T-cell (primary cell): ENCODE measurements around the gene TAL1. TPM values are rescaled to one million over a fixed set of nuclear protein-coding genes. Genes with fewer than 3 reads are reported as not detected.
"Not testable (repeated sequence)": the region's sequence is repeated elsewhere in the genome, so short reads cannot be mapped to it uniquely, and the experiment has no call there.

Experiments
- ATAC-seq, 4 experiments: fragments of 200-7000 bp in 3 of 4; fragments of 150-1000 bp in 1 of 4; cut with Tn5 transposase; replicated peaks in 1 of 4; 1 replicate in 3 of 4; 2 replicates in 1 of 4; pipeline ENCODE4 v1.10.0; 2021; ENCODE audit warnings: moderate library complexity in 3 of 4, mild to moderate bottlenecking in 2 of 4, moderate number of reproducible peaks in 1 of 4
- CTCF ChIA-PET, 2 donors: fragments of 300-600 bp; sonication (Branson Sonifier 250); formaldehyde crosslinking; loops; one replicate each; lab custom pipeline; 2022; ENCODE audit warnings: antibody characterized with exemption in 2 of 2; lab: Charles Lee
- POLR2A ChIA-PET, 2 donors: fragments of 300-600 bp; sonication (Branson Sonifier 250); formaldehyde crosslinking; loops; one replicate each; lab custom pipeline; 2022; ENCODE audit warnings: antibody characterized with exemption in 2 of 2; lab: Charles Lee
- DNase-seq, 35 experiments: peaks; one replicate each; pipeline versions ENCODE4 v3.0.0 to v3.0.0-alpha.2; 2013 to 2023
- H3K27ac ChIP-seq: one replicate; pipeline ENCODE4 v1.5.1; 2013; ENCODE audit warnings: low read length
- H3K27me3 ChIP-seq, 2 experiments: replicated peaks in 1 of 2; 1 replicate in 1 of 2; 2 replicates in 1 of 2; pipeline versions ENCODE4 v1.6.1 to v1.7.0; 2013; ENCODE audit warnings: low read length in 1 of 2, mixed read lengths in 1 of 2; ENCODE audit not compliant: control insufficient read depth in 2 of 2, insufficient read depth in 2 of 2; ENCODE audit errors: extremely low read depth in 1 of 2
- H3K36me3 ChIP-seq, 2 donors: 1 replicate in 1 of 2; 2 replicates in 1 of 2; pipeline versions ENCODE4 v1.6.1 to v1.7.0; 2013; ENCODE audit warnings: low read length in 1 of 2; ENCODE audit not compliant: control insufficient read depth in 2 of 2, insufficient read depth in 1 of 2; ENCODE audit errors: extremely low read depth in 1 of 2
- H3K4me1 ChIP-seq, 2 experiments: 1 replicate in 1 of 2; 2 replicates in 1 of 2; pipeline versions ENCODE4 v1.6.1 to v1.7.0; 2013; ENCODE audit warnings: low read length in 2 of 2, mixed read lengths in 1 of 2; ENCODE audit not compliant: insufficient read depth in 2 of 2, control insufficient read depth in 1 of 2; ENCODE audit errors: extremely low read depth in 1 of 2
- H3K4me3 ChIP-seq, 2 donors: 1 replicate in 1 of 2; 2 replicates in 1 of 2; pipeline versions ENCODE4 v1.5.1 to v1.7.0; 2013; ENCODE audit warnings: mild to moderate bottlenecking in 2 of 2, low read length in 1 of 2, moderate library complexity in 1 of 2; ENCODE audit not compliant: control insufficient read depth in 1 of 2; ENCODE audit errors: extremely low read depth in 1 of 2
- H3K9me3 ChIP-seq: 2 replicates; pipeline ENCODE4 v1.7.0; 2013
- H3K27ac Mint-ChIP-seq, 2 donors: one replicate each; pipeline ENCODE4 v1.8.0; 2020 to 2021; ENCODE audit warnings: mild to moderate bottlenecking in 2 of 2, mixed read lengths in 2 of 2
- H3K27me3 Mint-ChIP-seq, 2 donors: one replicate each; pipeline ENCODE4 v1.8.0; 2021 to 2022; ENCODE audit warnings: mixed read lengths in 2 of 2
- H3K36me3 Mint-ChIP-seq: one replicate; pipeline ENCODE4 v1.8.0; 2021; ENCODE audit warnings: mixed read lengths
- H3K4me1 Mint-ChIP-seq, 3 donors: one replicate each; pipeline ENCODE4 v1.8.0; 2020 to 2022; ENCODE audit warnings: mixed read lengths in 3 of 3, mild to moderate bottlenecking in 1 of 3
- H3K4me3 Mint-ChIP-seq, 3 donors: one replicate each; pipeline ENCODE4 v1.8.0; 2020 to 2022; ENCODE audit warnings: mild to moderate bottlenecking in 3 of 3, mixed read lengths in 3 of 3, moderate library complexity in 3 of 3
- H3K9me3 Mint-ChIP-seq, 3 donors: one replicate each; pipeline ENCODE4 v1.8.0; 2020 to 2022; ENCODE audit warnings: mixed read lengths in 3 of 3
- WGBS: methylation state at CpG from one replicate; pipeline ENCODE4 v1.1.5; 2013; ENCODE audit warnings: missing lambda C conversion rate; ENCODE audit not compliant: insufficient coverage; 5-methylcytosine and 5-hydroxymethylcytosine counted together
- total RNA-seq, 35 experiments: library from RNA in 6 of 35; stranded (reverse) in 6 of 35; fragments of 120-200 nt in 1 of 35; gene quantifications; one replicate each; pipeline versions ENCODE4 v1.2.1 to v1.2.4 and lab custom pipeline; 2013 to 2026

Gene TAL1
- total RNA-seq, 5 donors from 2014 or later (not counting 1 experiment from before 2014, with no cell fraction given), result 0.28 to 0.85 (median 0.44) TPM

DNA sequence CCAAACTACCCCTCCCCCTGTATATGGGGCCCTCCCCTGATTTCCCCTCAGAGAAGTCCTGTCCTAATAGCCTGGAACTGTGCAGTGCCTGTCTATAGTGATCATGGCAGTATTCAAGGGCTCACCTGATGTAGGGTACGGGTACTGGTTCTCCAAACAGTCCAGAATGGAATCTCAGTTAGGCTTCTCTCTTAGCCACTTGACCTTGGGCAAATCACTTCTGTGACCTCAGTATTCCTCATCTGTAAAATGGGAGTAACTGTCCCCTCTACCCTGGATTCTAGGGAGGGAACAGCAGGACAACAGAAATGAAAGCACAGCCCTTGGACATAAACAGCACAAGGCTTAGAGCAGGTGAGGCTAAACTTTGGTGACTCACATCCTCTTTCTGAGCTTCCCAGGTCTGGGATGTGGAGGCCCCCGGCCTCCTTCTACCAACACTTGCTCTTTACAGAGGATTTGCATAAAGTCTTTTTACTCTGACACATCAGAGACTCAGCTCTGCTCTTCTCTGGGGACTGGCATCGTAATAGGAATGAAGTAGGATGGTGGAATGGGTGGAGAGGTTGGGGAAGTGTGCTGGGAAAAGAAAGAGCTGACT, 22.2 kb downstream of the TAL1 start:
- H3K9me3 ChIP-seq, result no peaks in the 10 kb centered on the region
- no peak overlapping the region for H3K4me3 ChIP-seq
- no peak overlapping the region for H3K27ac ChIP-seq
- CTCF ChIA-PET, result no interaction called here
- Mint-ChIP-seq H3K27me3 (peaks cover 6 to 16% of the 10 kb centered on the region in 2 donors), H3K9me3 (no peaks in the 10 kb centered on the region), H3K4me3 (no peak overlapping the region), H3K27ac (no peak overlapping the region), H3K36me3 (no peaks in the 10 kb centered on the region), H3K4me1 (no peaks in the 10 kb centered on the region)
- H3K36me3 ChIP-seq, result no peaks in the 10 kb centered on the region
- POLR2A ChIA-PET, result no interaction called here
- ATAC-seq (no peak), DNase-seq (no peak)
- H3K27me3 ChIP-seq, result peaks cover 0 to 37% of the 10 kb centered on the region in 2 experiments
- H3K4me1 ChIP-seq, result no peaks in the 10 kb centered on the region
- no CpG with 5 or more reads among the region's 3 CpGs for WGBS

DNA sequence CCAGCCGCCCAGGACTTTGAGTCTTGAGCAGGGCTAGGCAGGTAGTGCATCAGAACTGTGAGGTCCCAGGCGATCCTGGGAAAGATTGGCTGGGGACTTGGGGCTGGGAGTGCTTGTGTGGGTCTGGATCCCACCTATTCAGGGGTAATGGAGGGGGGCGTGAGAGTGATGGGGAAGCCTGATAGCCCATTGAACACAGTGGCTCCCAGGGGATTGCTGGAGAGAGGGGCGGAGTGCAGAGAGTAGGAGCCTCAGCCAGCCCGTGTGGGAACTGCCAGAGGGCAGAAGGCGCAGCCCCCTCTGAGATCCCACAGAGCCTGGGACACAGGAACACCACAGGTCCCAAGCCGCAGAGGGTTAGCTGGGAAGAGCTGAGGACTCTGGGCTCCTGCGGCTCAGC, 22.9 kb downstream of the TAL1 start:
- POLR2A ChIA-PET, result no interaction called here
- CTCF ChIA-PET, result no interaction called here
- Mint-ChIP-seq H3K9me3 (no peaks in the 10 kb centered on the region), H3K36me3 (no peaks in the 10 kb centered on the region), H3K27ac (no peak overlapping the region), H3K27me3 (peaks cover 12 to 21% of the 10 kb centered on the region in 2 donors), H3K4me1 (no peaks in the 10 kb centered on the region), H3K4me3 (no peak overlapping the region)
- Histone ChIP-seq H3K9me3 (no peaks in the 10 kb centered on the region), H3K4me3 (no peak overlapping the region), H3K27me3 (peaks cover 0 to 35% of the 10 kb centered on the region in 2 experiments), H3K4me1 (no peaks in the 10 kb centered on the region), H3K36me3 (no peaks in the 10 kb centered on the region), H3K27ac (no peak overlapping the region)
- DNase-seq (no peak), ATAC-seq (no peak)
- 71% methylated on average over 7 of the region's 8 CpGs for WGBS

DNA sequence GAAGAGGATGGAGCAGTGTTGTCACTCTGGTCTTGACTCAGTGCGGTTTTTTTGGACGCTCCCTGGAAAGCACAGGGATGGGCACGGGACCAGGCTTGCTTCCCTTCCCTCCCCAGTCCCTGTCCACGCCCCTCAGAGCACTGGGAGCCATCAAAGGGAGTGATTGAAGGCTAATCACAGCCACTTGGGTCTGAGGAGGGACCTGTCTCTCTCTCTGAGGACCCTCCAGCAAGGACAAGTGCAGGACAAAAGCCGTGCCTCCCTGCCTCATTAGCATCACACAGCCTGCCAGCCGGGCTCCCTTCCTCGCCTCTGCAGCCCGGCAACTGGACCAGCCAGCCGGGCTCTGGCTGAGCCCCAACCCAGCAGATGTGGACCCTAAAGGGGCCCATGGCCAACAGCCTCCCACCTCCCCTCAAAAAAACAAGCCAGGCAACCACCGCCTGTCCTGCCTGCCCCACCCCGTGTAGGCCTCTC, 23.6 kb downstream of the TAL1 start:
- Histone ChIP-seq H3K9me3 (no peaks in the 10 kb centered on the region), H3K27me3 (peaks cover 0 to 33% of the 10 kb centered on the region in 2 experiments), H3K36me3 (no peaks in the 10 kb centered on the region), H3K4me1 (no peaks in the 10 kb centered on the region), H3K4me3 (no peak overlapping the region), H3K27ac (no peak overlapping the region)
- Mint-ChIP-seq H3K36me3 (no peaks in the 10 kb centered on the region), H3K4me3 (no peak overlapping the region), H3K27me3 (peaks cover 16 to 22% of the 10 kb centered on the region in 2 donors), H3K27ac (no peak overlapping the region), H3K4me1 (peaks cover 0 to 2% (median 2%) of the 10 kb centered on the region in 3 donors), H3K9me3 (no peaks in the 10 kb centered on the region)
- ChIA-PET POLR2A (no interaction called here), CTCF (no interaction called here)
- WGBS, result 87% methylated on average over 7 of the region's 11 CpGs
- no peak for DNase-seq
- ATAC-seq, result no peak

DNA sequence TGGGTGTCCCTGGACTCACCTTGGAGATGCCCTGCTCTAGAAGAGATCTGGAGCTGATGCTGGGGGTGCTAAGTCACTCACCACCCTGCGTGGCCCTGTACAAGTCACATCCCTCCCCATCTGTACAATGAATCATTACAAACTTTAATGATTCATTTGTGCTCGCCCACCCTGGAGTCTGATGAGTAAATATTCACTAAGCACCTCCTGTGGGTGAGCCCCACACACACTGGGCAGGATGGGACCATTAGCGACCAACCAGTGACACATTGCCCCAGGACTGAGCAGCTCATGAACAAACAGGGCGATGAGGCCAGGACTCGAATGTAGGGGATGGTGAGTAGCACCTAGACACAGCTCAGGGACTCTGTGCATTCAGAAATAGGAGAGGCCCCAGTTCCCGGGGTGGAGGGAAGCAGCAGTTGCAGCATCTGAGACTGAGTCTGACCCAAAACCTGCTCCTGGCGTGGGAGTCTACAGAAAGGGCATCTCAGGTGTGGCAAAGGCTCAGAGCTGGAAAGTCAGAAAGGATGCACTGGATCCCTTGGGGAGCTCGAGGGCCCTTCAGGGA, 24.1 kb downstream of the TAL1 start:
- ChIA-PET CTCF (no interaction called here), POLR2A (no interaction called here)
- no peaks in the 10 kb centered on the region for H3K4me1 ChIP-seq
- no peak overlapping the region for H3K27ac ChIP-seq
- no peaks in the 10 kb centered on the region for H3K36me3 Mint-ChIP-seq
- H3K27me3 Mint-ChIP-seq, result peaks cover 20 to 25% of the 10 kb centered on the region in 2 donors
- peaks cover 0 to 33% of the 10 kb centered on the region in 2 experiments for H3K27me3 ChIP-seq
- H3K4me1 Mint-ChIP-seq, result peaks cover 0 to 6% (median 4%) of the 10 kb centered on the region in 3 donors
- DNase-seq (no peak), ATAC-seq (no peak)
- peaks cover 0 to 4% (median 0%) of the 10 kb centered on the region in 3 donors for H3K9me3 Mint-ChIP-seq
- H3K36me3 ChIP-seq, result no peaks in the 10 kb centered on the region
- WGBS, result 50% methylated on average over 7 of the region's 8 CpGs
- H3K4me3 ChIP-seq, result no peak overlapping the region
- no peaks in the 10 kb centered on the region for H3K9me3 ChIP-seq
- no peak overlapping the region for H3K4me3 Mint-ChIP-seq
- no peak overlapping the region for H3K27ac Mint-ChIP-seq

DNA sequence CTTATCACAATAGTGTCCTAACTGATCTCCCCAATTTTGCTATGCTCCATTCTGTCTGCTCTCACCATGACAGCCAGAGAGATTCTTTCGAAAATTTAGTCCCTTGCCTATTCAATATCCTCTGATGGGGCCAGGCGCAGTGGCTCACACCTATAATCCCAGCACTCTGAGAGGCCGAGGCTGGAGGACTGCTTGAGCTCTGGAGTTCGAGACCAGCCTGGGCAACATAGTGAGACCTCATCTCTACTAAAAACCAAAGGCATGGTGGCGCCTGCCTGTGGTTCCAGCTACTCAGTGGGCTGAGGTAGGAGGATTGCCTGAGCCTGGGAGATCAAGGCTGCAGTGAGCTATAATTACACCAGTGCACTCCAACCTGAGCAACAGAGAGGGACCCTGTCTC, 26.1 kb downstream of the TAL1 start:
- ATAC-seq, result no peak
- Histone ChIP-seq H3K27ac (no peak overlapping the region), H3K9me3 (no peaks in the 10 kb centered on the region), H3K4me3 (no peak overlapping the region), H3K27me3 (peaks cover 0 to 29% of the 10 kb centered on the region in 2 experiments), H3K4me1 (no peaks in the 10 kb centered on the region), H3K36me3 (no peaks in the 10 kb centered on the region)
- peaks cover 20 to 22% of the 10 kb centered on the region in 2 donors for H3K27me3 Mint-ChIP-seq
- H3K27ac Mint-ChIP-seq, result no peak overlapping the region
- WGBS, result 85% methylated on average over 2 of the region's 5 CpGs
- DNase-seq, result no peak
- H3K9me3 Mint-ChIP-seq, result peaks cover 0 to 4% (median 0%) of the 10 kb centered on the region in 3 donors
- POLR2A ChIA-PET, result no interaction called here
- H3K4me3 Mint-ChIP-seq, result no peak overlapping the region
- H3K36me3 Mint-ChIP-seq, result no peaks in the 10 kb centered on the region
- CTCF ChIA-PET, result interaction anchor here in 1 of 2 donors (0.9 kb wide), 1 partner anchor 13 kb away, joined by 3 read pairs; no protein-coding TSS in a partner anchor
- peaks cover 0 to 6% (median 4%) of the 10 kb centered on the region in 3 donors for H3K4me1 Mint-ChIP-seq

DNA sequence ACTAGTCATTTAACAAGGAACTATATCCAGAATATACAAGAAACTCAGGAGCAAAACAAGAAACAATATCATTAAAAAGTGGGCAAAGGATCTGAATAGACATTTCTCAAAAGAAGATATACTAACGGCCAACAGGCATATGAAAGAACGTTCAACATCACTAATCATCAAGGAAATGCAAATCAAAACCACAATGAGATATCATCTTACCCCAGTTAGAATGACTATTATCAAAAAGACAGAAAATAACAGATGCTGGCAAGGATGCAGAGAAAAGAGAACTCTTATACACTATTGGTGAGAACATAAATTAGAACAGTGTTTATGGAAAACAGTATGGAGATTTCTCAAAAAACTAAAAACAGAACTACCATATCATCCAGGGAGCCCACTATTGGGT, 28.5 kb downstream of the TAL1 start:
- DNase-seq, H3K4me1 ChIP-seq, H3K9me3 ChIP-seq, H3K4me3 Mint-ChIP-seq, H3K4me1 Mint-ChIP-seq, H3K9me3 Mint-ChIP-seq, H3K27ac ChIP-seq, H3K27ac Mint-ChIP-seq, H3K36me3 ChIP-seq, CTCF ChIA-PET, POLR2A ChIA-PET, H3K36me3 Mint-ChIP-seq, ATAC-seq, H3K4me3 ChIP-seq: not testable (repeated sequence)
- peaks cover 31 to 32% of the 10 kb centered on the region in 2 donors for H3K27me3 Mint-ChIP-seq
- peaks cover 0 to 32% of the 10 kb centered on the region in 2 experiments for H3K27me3 ChIP-seq
- WGBS, result no CpG with 5 or more reads among the region's 2 CpGs
